ENCODE measurements around the gene VPS52. TPM values are rescaled to one million over a fixed set of nuclear protein-coding genes. Genes with fewer than 3 reads are reported as not detected.

The VPS52 gene
- total and polyA plus RNA-seq, 9 of the 15 experiments (the other 6 are each of a cell fraction or from before 2014, with no cell fraction given), result 24.4 to 103 (median 40.2) TPM

- TF ChIP-seq SRSF9 (IDR thresholded peaks at IDR 0.05; ENCODE audit: borderline replicate concordance, low read depth, low read length) (no peak), ZSCAN32 (CRISPR knock-in tag; IDR thresholded peaks at IDR 0.05) (no peak), SMARCE1 (IDR thresholded peaks at IDR 0.05) (peak; percentile 47; the same call in 1 of the 2 replicates), MGA (IDR thresholded peaks at IDR 0.05) (peak; percentile 32; the same call in 1 of the 2 replicates), GATA2 (CRISPR knock-in tag; IDR thresholded peaks at IDR 0.05) (no peak), POLR2AphosphoS5 (IDR thresholded peaks at IDR 0.05; ENCODE audit: control insufficient read depth, insufficient read depth, low read depth, low read length) (peak; percentile 32; the same call in 1 of the 2 replicates), RB1 (IDR thresholded peaks at IDR 0.05; ENCODE audit: low read depth) (no peak), MNT (conservative IDR thresholded peaks at IDR 0.05) (peak in 1 of 2 experiments; percentile 41; a peak in 3 of 4 replicates), ADNP (tag; IDR thresholded peaks at IDR 0.05) (no peak), HDAC2 (IDR thresholded peaks at IDR 0.05) (peak; percentile 50), PTTG1 (tag; IDR thresholded peaks at IDR 0.05; ENCODE audit: low read depth) (no peak), TFAP4 (CRISPR knock-in tag; IDR thresholded peaks at IDR 0.05; ENCODE audit: borderline replicate concordance) (peak; percentile 73)
Observed at GRCh38 chr6:33205191-33206026, 66.3 kb downstream of the VPS52 start (continued).
